Measurements from ENCODE around the gene UPK3A. TPM values are rescaled to one million over a fixed set of nuclear protein-coding genes. Genes with fewer than 3 reads are reported as not detected.
A peak's percentile ranks its signal among the peaks of the same experiment; 100 is the strongest.

UPK3A gene
- total and polyA plus RNA-seq, 2 of the 13 experiments (the other 11 are each of a cell fraction or from before 2014, with no cell fraction given), result 10.5 to 13.8 TPM

- TF ChIP-seq CENPBD1 (CRISPR knock-in tag; IDR thresholded peaks at IDR 0.05; ENCODE audit: borderline replicate concordance, low read depth), result no peak
Observed at GRCh38 chr22:45285263-45286058, 712 bp downstream of the UPK3A start (continued).

GRCh38 chr22:45286854-45287551, 2.3 kb downstream of the UPK3A start:
- no peaks in the 10 kb centered on the region for H3K36me3 ChIP-seq (replicated peaks in 1 of 2; ENCODE audit: control insufficient read depth in 1 of 2, insufficient read depth in 2 of 2, low read length in 2 of 2)
- H3K4me2 ChIP-seq (ENCODE audit: low read depth, low read length), result peak overlapping the region; percentile 89
- peaks cover 64% of the 10 kb centered on the region for H3K4me1 ChIP-seq (ENCODE audit: insufficient read depth, low read length)
- peak overlapping the region; percentile 30 to 63 (median 37); a peak in 5 of 6 replicates for H3K4me3 ChIP-seq (replicated peaks in 1 of 3; ENCODE audit: insufficient read depth in 1 of 3, low read depth in 2 of 3, low read length in 3 of 3)
- TSS peak; percentile 60 for BruUV-seq (replicated peaks)
- no peaks in the 10 kb centered on the region for H4K20me1 ChIP-seq (ENCODE audit: insufficient read depth, low read length)
- H3K27ac ChIP-seq (ENCODE audit: extremely low read length, insufficient read depth, low read length), result peak overlapping the region; percentile 80
- peak overlapping the region; percentile 64 for H2AFZ ChIP-seq (ENCODE audit: low read length)
- in situ Hi-C loops (cut with HindIII; ENCODE audit: extremely low pct_ligation_motif_present, low pct_unique_long_range_greater_than_20kb) (no loop called here), intact Hi-C loops (cut with micrococcal nuclease; ENCODE audit: unreplicated experiment) (no loop called here)
- no peaks in the 10 kb centered on the region for H3K9me3 ChIP-seq (ENCODE audit: low read length)
- FAIRE-seq (peak; percentile 78), DNase-seq (ENCODE audit: low spot score) (peak; percentile 78), ATAC-seq (peak; percentile 74)
- no peaks in the 10 kb centered on the region for H3K79me2 ChIP-seq (ENCODE audit: insufficient read depth, low read length)
- no peaks in the 10 kb centered on the region for H3K27me3 ChIP-seq (ENCODE audit: control insufficient read depth in 1 of 2, insufficient read depth in 2 of 2, low read length in 2 of 2)
- ChIA-PET POLR2A (interaction anchor here (1.7 to 5.1 kb wide), 4 partner anchors 13 to 41 kb away, joined by 4 to 73 read pairs (median 8); no protein-coding TSS in a partner anchor), CTCF (ENCODE audit: low intra/inter-chr PET ratio, low total read pairs) (no interaction called here)
- peak overlapping the region; percentile 69 for H3K9ac ChIP-seq (ENCODE audit: insufficient read depth, low read depth, low read length)
- WGBS (ENCODE audit: low lambda C conversion rate), result 8% methylated on average over 8 of the region's 12 CpGs
- TF ChIP-seq ZNF121 (CRISPR knock-in tag; IDR thresholded peaks at IDR 0.05), result peak; percentile 98
- TF ChIP-seq ZNF792 (CRISPR knock-in tag; IDR thresholded peaks at IDR 0.05), result no peak
- peak; percentile 56; the same call in 1 of the 2 replicates for TF ChIP-seq ZNF589 (CRISPR knock-in tag; conservative IDR thresholded peaks at IDR 0.05)
- 0 out of 2 replicates have a peak, but pooled peaks have one; percentile 47 for TF ChIP-seq IRX3 (CRISPR knock-in tag; IDR thresholded peaks at IDR 0.05; ENCODE audit: borderline replicate concordance, low read depth)
- peak; percentile 77 for TF ChIP-seq HNF4G (IDR thresholded peaks at IDR 0.05; ENCODE audit: borderline replicate concordance, low read depth, low read length)
- TF ChIP-seq HNF4G (CRISPR knock-in tag; IDR thresholded peaks at IDR 0.05; ENCODE audit: borderline replicate concordance, low read depth), result 0 out of 2 replicates have a peak, but pooled peaks have one; percentile 19
- peak; percentile 20 for TF ChIP-seq ZBTB38 (CRISPR knock-in tag; IDR thresholded peaks at IDR 0.05)
- 0 out of 2 replicates have a peak, but pooled peaks have one; percentile 27 for TF ChIP-seq ZSCAN21 (CRISPR knock-in tag; IDR thresholded peaks at IDR 0.05; ENCODE audit: borderline replicate concordance)
- TF ChIP-seq GMEB1 (CRISPR knock-in tag; IDR thresholded peaks at IDR 0.05; ENCODE audit: borderline replicate concordance), result 0 out of 2 replicates have a peak, but pooled peaks have one; percentile 27
- TF ChIP-seq, protein P1, sequence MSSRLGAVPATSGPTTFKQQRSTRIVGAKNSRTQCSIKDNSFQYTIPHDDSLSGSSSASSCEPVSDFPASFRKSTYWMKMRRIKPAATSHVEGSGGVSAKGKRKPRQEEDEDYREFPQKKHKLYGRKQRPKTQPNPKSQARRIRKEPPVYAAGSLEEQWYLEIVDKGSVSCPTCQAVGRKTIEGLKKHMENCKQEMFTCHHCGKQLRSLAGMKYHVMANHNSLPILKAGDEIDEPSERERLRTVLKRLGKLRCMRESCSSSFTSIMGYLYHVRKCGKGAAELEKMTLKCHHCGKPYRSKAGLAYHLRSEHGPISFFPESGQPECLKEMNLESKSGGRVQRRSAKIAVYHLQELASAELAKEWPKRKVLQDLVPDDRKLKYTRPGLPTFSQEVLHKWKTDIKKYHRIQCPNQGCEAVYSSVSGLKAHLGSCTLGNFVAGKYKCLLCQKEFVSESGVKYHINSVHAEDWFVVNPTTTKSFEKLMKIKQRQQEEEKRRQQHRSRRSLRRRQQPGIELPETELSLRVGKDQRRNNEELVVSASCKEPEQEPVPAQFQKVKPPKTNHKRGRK (CRISPR knock-in tag; IDR thresholded peaks at IDR 0.05), result no peak
- TF ChIP-seq, protein P2, sequence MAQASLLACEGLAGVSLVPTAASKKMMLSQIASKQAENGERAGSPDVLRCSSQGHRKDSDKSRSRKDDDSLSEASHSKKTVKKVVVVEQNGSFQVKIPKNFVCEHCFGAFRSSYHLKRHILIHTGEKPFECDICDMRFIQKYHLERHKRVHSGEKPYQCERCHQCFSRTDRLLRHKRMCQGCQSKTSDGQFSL (CRISPR knock-in tag; IDR thresholded peaks at IDR 0.05), result peak; percentile 87
- no peak for TF ChIP-seq ZFP36L2 (CRISPR knock-in tag; IDR thresholded peaks at IDR 0.05)
- TF ChIP-seq HNRNPL (IDR thresholded peaks at IDR 0.05; ENCODE audit: low read depth, low read length), result peak; percentile 93
- TF ChIP-seq LBX2 (CRISPR knock-in tag; IDR thresholded peaks at IDR 0.05; ENCODE audit: borderline replicate concordance), result peak; percentile 61; the same call in 1 of the 2 replicates
- no peak for TF ChIP-seq ZNF12 (CRISPR knock-in tag; IDR thresholded peaks at IDR 0.05)
